GM21423 (cell line): ENCODE results near the gene DEGS2.

Experiments
- ATAC-seq: cut with Tn5 transposase; IDR thresholded peaks from one replicate; pipeline ENCODE4 v1.9.1; 2021; ENCODE audit warnings: mild to moderate bottlenecking, moderate library complexity; ENCODE audit not compliant: unreplicated experiment

The DEGS2 gene

GRCh38 chr14:100134586-100134985 is 24.9 kb downstream of the DEGS2 start:
- no peak for ATAC-seq

GRCh38 chr14:100132903-100133510 is 26.4 kb downstream of the DEGS2 start:
- ATAC-seq = no peak

GRCh38 chr14:100132161-100132902 is 27.1 kb downstream of the DEGS2 start:
- no peak for ATAC-seq

- no peak for ATAC-seq
These were observed 28.3 kb downstream of the DEGS2 start for GRCh38 chr14:100131181-100131580.

- no peak for ATAC-seq
These were observed 28.9 kb downstream of the DEGS2 start for GRCh38 chr14:100130521-100130920.

GRCh38 chr14:100129161-100129589 is 30.3 kb downstream of the DEGS2 start:
- ATAC-seq = no peak

- ATAC-seq = no peak
These were observed 30.8 kb downstream of the DEGS2 start for GRCh38 chr14:100128688-100129087.

GRCh38 chr14:100127853-100128455 is 31.5 kb downstream of the DEGS2 start:
- ATAC-seq = no peak

- ATAC-seq = no peak
These were observed 33.0 kb downstream of the DEGS2 start for GRCh38 chr14:100126401-100126800.

GRCh38 chr14:100124551-100125088 is 34.8 kb downstream of the DEGS2 start:
- ATAC-seq = no peak

- ATAC-seq = no peak
These were observed 35.8 kb downstream of the DEGS2 start for GRCh38 chr14:100123618-100124017.

GRCh38 chr14:100122481-100123223 is 36.8 kb downstream of the DEGS2 start:
- ATAC-seq = no peak

GRCh38 chr14:100121643-100122480 is 37.6 kb downstream of the DEGS2 start:
- ATAC-seq = no peak

GRCh38 chr14:100120522-100121269 is 38.7 kb downstream of the DEGS2 start:
- ATAC-seq = no peak

- ATAC-seq = no peak
These were observed 40.2 kb downstream of the DEGS2 start for GRCh38 chr14:100119251-100119650.

GRCh38 chr14:100118396-100119011 is 40.9 kb downstream of the DEGS2 start:
- no peak for ATAC-seq

- no peak for ATAC-seq
These were observed 41.6 kb downstream of the DEGS2 start for GRCh38 chr14:100117633-100118395.

- ATAC-seq = no peak
These were observed 42.4 kb downstream of the DEGS2 start for GRCh38 chr14:100117026-100117425.
